ENCODE data around the gene STK24. TPM values are rescaled to one million over a fixed set of nuclear protein-coding genes. Genes with fewer than 3 reads are reported as not detected.
A peak's percentile ranks its signal among the peaks of the same experiment; 100 is the strongest.

The STK24 gene
- polyA plus RNA-seq, 2 donors = 104 to 122 TPM

- no peak overlapping the region for H3K4me3 ChIP-seq (ENCODE audit: low read depth in 1 of 2, low read length in 2 of 2)
- H3K36me3 ChIP-seq (ENCODE audit: control insufficient read depth in 2 of 2, insufficient read depth in 2 of 2, low read length in 1 of 2) = peaks cover 0 to 16% of the 10 kb centered on the region in 2 donors
- H3K9me3 ChIP-seq (ENCODE audit: control insufficient read depth in 2 of 2, insufficient read depth in 1 of 2, low read depth in 1 of 2, low read length in 1 of 2) = no peaks in the 10 kb centered on the region
- H3K27me3 ChIP-seq (ENCODE audit: control insufficient read depth in 1 of 2, insufficient read depth in 2 of 2, low read length in 2 of 2) = no peaks in the 10 kb centered on the region
- 82 to 87% methylated on average over 6 of the region's 6 CpGs for WGBS, 2 donors
- peaks cover 10 to 19% of the 10 kb centered on the region in 2 donors for H3K4me1 ChIP-seq (ENCODE audit: control insufficient read depth in 2 of 2, insufficient read depth in 2 of 2, low read length in 1 of 2)
- H3K27ac ChIP-seq (ENCODE audit: low read depth in 2 of 2, low read length in 1 of 2) = peak overlapping the region; percentile 12 to 37
These were observed 84.4 kb downstream of the STK24 start for GRCh38 chr13:98492335-98493041.

GRCh38 chr13:98490866-98491265 is 86.0 kb downstream of the STK24 start:
- Histone ChIP-seq H3K36me3 (ENCODE audit: control insufficient read depth in 2 of 2, insufficient read depth in 2 of 2, low read length in 1 of 2) (peaks cover 0 to 13% of the 10 kb centered on the region in 2 donors), H3K4me3 (ENCODE audit: low read depth in 1 of 2, low read length in 2 of 2) (no peak overlapping the region), H3K9me3 (ENCODE audit: control insufficient read depth in 2 of 2, insufficient read depth in 1 of 2, low read depth in 1 of 2, low read length in 1 of 2) (no peaks in the 10 kb centered on the region), H3K27ac (ENCODE audit: low read depth in 2 of 2, low read length in 1 of 2) (no peak overlapping the region), H3K27me3 (ENCODE audit: control insufficient read depth in 1 of 2, insufficient read depth in 2 of 2, low read length in 2 of 2) (no peaks in the 10 kb centered on the region), H3K4me1 (ENCODE audit: control insufficient read depth in 2 of 2, insufficient read depth in 2 of 2, low read length in 1 of 2) (peaks cover 11 to 13% of the 10 kb centered on the region in 2 donors)
- WGBS, 2 donors = 86 to 87% methylated on average over 8 of the region's 8 CpGs

GRCh38 chr13:98490195-98490836 is 86.6 kb downstream of the STK24 start:
- H3K27ac ChIP-seq (ENCODE audit: low read depth in 2 of 2, low read length in 1 of 2) = no peak overlapping the region
- no peak overlapping the region for H3K4me3 ChIP-seq (ENCODE audit: low read depth in 1 of 2, low read length in 2 of 2)
- no peaks in the 10 kb centered on the region for H3K9me3 ChIP-seq (ENCODE audit: control insufficient read depth in 2 of 2, insufficient read depth in 1 of 2, low read depth in 1 of 2, low read length in 1 of 2)
- H3K27me3 ChIP-seq (ENCODE audit: control insufficient read depth in 1 of 2, insufficient read depth in 2 of 2, low read length in 2 of 2) = no peaks in the 10 kb centered on the region
- H3K4me1 ChIP-seq (ENCODE audit: control insufficient read depth in 2 of 2, insufficient read depth in 2 of 2, low read length in 1 of 2) = peaks cover 14 to 16% of the 10 kb centered on the region in 2 donors
- WGBS, 2 donors = 60 to 69% methylated on average over 9 of the region's 9 CpGs
- peaks cover 0 to 13% of the 10 kb centered on the region in 2 donors for H3K36me3 ChIP-seq (ENCODE audit: control insufficient read depth in 2 of 2, insufficient read depth in 2 of 2, low read length in 1 of 2)

GRCh38 chr13:98489446-98490194 is 87.3 kb downstream of the STK24 start:
- Histone ChIP-seq H3K4me3 (ENCODE audit: low read depth in 1 of 2, low read length in 2 of 2) (no peak overlapping the region), H3K27me3 (ENCODE audit: control insufficient read depth in 1 of 2, insufficient read depth in 2 of 2, low read length in 2 of 2) (no peaks in the 10 kb centered on the region), H3K4me1 (ENCODE audit: control insufficient read depth in 2 of 2, insufficient read depth in 2 of 2, low read length in 1 of 2) (peaks cover 11 to 19% of the 10 kb centered on the region in 2 donors), H3K27ac (ENCODE audit: low read depth in 2 of 2, low read length in 1 of 2) (no peak overlapping the region), H3K36me3 (ENCODE audit: control insufficient read depth in 2 of 2, insufficient read depth in 2 of 2, low read length in 1 of 2) (peaks cover 0 to 11% of the 10 kb centered on the region in 2 donors), H3K9me3 (ENCODE audit: control insufficient read depth in 2 of 2, insufficient read depth in 1 of 2, low read depth in 1 of 2, low read length in 1 of 2) (no peaks in the 10 kb centered on the region)
- 76 to 84% methylated on average over 8 of the region's 8 CpGs for WGBS, 2 donors

GRCh38 chr13:98488736-98489135 is 88.2 kb downstream of the STK24 start:
- H3K4me3 ChIP-seq (ENCODE audit: low read depth in 1 of 2, low read length in 2 of 2) = no peak overlapping the region
- no peak overlapping the region for H3K27ac ChIP-seq (ENCODE audit: low read depth in 2 of 2, low read length in 1 of 2)
- H3K27me3 ChIP-seq (ENCODE audit: control insufficient read depth in 1 of 2, insufficient read depth in 2 of 2, low read length in 2 of 2) = no peaks in the 10 kb centered on the region
- WGBS, 2 donors = 81% methylated on average over 11 of the region's 11 CpGs
- H3K4me1 ChIP-seq (ENCODE audit: control insufficient read depth in 2 of 2, insufficient read depth in 2 of 2, low read length in 1 of 2) = peaks cover 11 to 26% of the 10 kb centered on the region in 2 donors
- H3K36me3 ChIP-seq (ENCODE audit: control insufficient read depth in 2 of 2, insufficient read depth in 2 of 2, low read length in 1 of 2) = peaks cover 0 to 11% of the 10 kb centered on the region in 2 donors
- no peaks in the 10 kb centered on the region for H3K9me3 ChIP-seq (ENCODE audit: control insufficient read depth in 2 of 2, insufficient read depth in 1 of 2, low read depth in 1 of 2, low read length in 1 of 2)

- Histone ChIP-seq H3K9me3 (ENCODE audit: control insufficient read depth in 2 of 2, insufficient read depth in 1 of 2, low read depth in 1 of 2, low read length in 1 of 2) (no peaks in the 10 kb centered on the region), H3K4me1 (ENCODE audit: control insufficient read depth in 2 of 2, insufficient read depth in 2 of 2, low read length in 1 of 2) (peaks cover 20 to 31% of the 10 kb centered on the region in 2 donors), H3K27ac (ENCODE audit: low read depth in 2 of 2, low read length in 1 of 2) (no peak overlapping the region), H3K27me3 (ENCODE audit: control insufficient read depth in 1 of 2, insufficient read depth in 2 of 2, low read length in 2 of 2) (no peaks in the 10 kb centered on the region), H3K4me3 (ENCODE audit: low read depth in 1 of 2, low read length in 2 of 2) (no peak overlapping the region), H3K36me3 (ENCODE audit: control insufficient read depth in 2 of 2, insufficient read depth in 2 of 2, low read length in 1 of 2) (peaks cover 0 to 11% of the 10 kb centered on the region in 2 donors)
- 74 to 76% methylated on average over 5 of the region's 5 CpGs for WGBS, 2 donors
These were observed 89.4 kb downstream of the STK24 start for GRCh38 chr13:98487522-98487921.

- Histone ChIP-seq H3K4me3 (ENCODE audit: low read depth in 1 of 2, low read length in 2 of 2) (no peak overlapping the region), H3K9me3 (ENCODE audit: control insufficient read depth in 2 of 2, insufficient read depth in 1 of 2, low read depth in 1 of 2, low read length in 1 of 2) (no peaks in the 10 kb centered on the region), H3K27ac (ENCODE audit: low read depth in 2 of 2, low read length in 1 of 2) (no peak overlapping the region), H3K4me1 (ENCODE audit: control insufficient read depth in 2 of 2, insufficient read depth in 2 of 2, low read length in 1 of 2) (peaks cover 22 to 34% of the 10 kb centered on the region in 2 donors), H3K27me3 (ENCODE audit: control insufficient read depth in 1 of 2, insufficient read depth in 2 of 2, low read length in 2 of 2) (no peaks in the 10 kb centered on the region), H3K36me3 (ENCODE audit: control insufficient read depth in 2 of 2, insufficient read depth in 2 of 2, low read length in 1 of 2) (peaks cover 0 to 11% of the 10 kb centered on the region in 2 donors)
- WGBS, 2 donors = 83 to 87% methylated on average over 5 of the region's 5 CpGs
These were observed 89.9 kb downstream of the STK24 start for GRCh38 chr13:98487016-98487415.

- Histone ChIP-seq H3K4me1 (ENCODE audit: control insufficient read depth in 2 of 2, insufficient read depth in 2 of 2, low read length in 1 of 2) (peaks cover 22 to 34% of the 10 kb centered on the region in 2 donors), H3K9me3 (ENCODE audit: control insufficient read depth in 2 of 2, insufficient read depth in 1 of 2, low read depth in 1 of 2, low read length in 1 of 2) (no peaks in the 10 kb centered on the region), H3K27me3 (ENCODE audit: control insufficient read depth in 1 of 2, insufficient read depth in 2 of 2, low read length in 2 of 2) (no peaks in the 10 kb centered on the region), H3K36me3 (ENCODE audit: control insufficient read depth in 2 of 2, insufficient read depth in 2 of 2, low read length in 1 of 2) (peaks cover 0 to 11% of the 10 kb centered on the region in 2 donors), H3K4me3 (ENCODE audit: low read depth in 1 of 2, low read length in 2 of 2) (no peak overlapping the region), H3K27ac (ENCODE audit: low read depth in 2 of 2, low read length in 1 of 2) (no peak overlapping the region)
- 88% methylated on average over 8 of the region's 8 CpGs for WGBS, 2 donors
These were observed 90.5 kb downstream of the STK24 start for GRCh38 chr13:98486412-98486811.

GRCh38 chr13:98485561-98485960 is 91.3 kb downstream of the STK24 start:
- no peaks in the 10 kb centered on the region for H3K27me3 ChIP-seq (ENCODE audit: control insufficient read depth in 1 of 2, insufficient read depth in 2 of 2, low read length in 2 of 2)
- peaks cover 18 to 36% of the 10 kb centered on the region in 2 donors for H3K4me1 ChIP-seq (ENCODE audit: control insufficient read depth in 2 of 2, insufficient read depth in 2 of 2, low read length in 1 of 2)
- peaks cover 0 to 11% of the 10 kb centered on the region in 2 donors for H3K36me3 ChIP-seq (ENCODE audit: control insufficient read depth in 2 of 2, insufficient read depth in 2 of 2, low read length in 1 of 2)
- no peak overlapping the region for H3K4me3 ChIP-seq (ENCODE audit: low read depth in 1 of 2, low read length in 2 of 2)
- WGBS, 2 donors = 81 to 86% methylated on average over 11 of the region's 11 CpGs
- H3K9me3 ChIP-seq (ENCODE audit: control insufficient read depth in 2 of 2, insufficient read depth in 1 of 2, low read depth in 1 of 2, low read length in 1 of 2) = no peaks in the 10 kb centered on the region
- H3K27ac ChIP-seq (ENCODE audit: low read depth in 2 of 2, low read length in 1 of 2) = peak overlapping the region; percentile 74 to 97
